Skeletal muscle cell (primary cell): ENCODE results near the gene AJAP1.

Experiments
- DNase-seq: peaks from one replicate; pipeline ENCODE4 v3.0.0-alpha.2; 2010; ENCODE audit warnings: low read depth
- H3K4me3 ChIP-seq: 2 replicates; pipeline ENCODE4 v1.5.1; 2011; ENCODE audit warnings: low read depth, mild to moderate bottlenecking, control low read depth, low read length, moderate library complexity

AJAP1 gene

GRCh38 chr1:4787551-4787950 is 133.1 kb downstream of the AJAP1 start:
- H3K4me3 ChIP-seq, result no peak overlapping the region
- no peak for DNase-seq

GRCh38 chr1:4792565-4792964 is 138.2 kb downstream of the AJAP1 start:
- no peak for DNase-seq
- no peak overlapping the region for H3K4me3 ChIP-seq

GRCh38 chr1:4794020-4794780 is 139.8 kb downstream of the AJAP1 start:
- H3K4me3 ChIP-seq, result no peak overlapping the region
- no peak for DNase-seq

- H3K4me3 ChIP-seq, result no peak overlapping the region
These were observed 142.0 kb downstream of the AJAP1 start for GRCh38 chr1:4796161-4797015.

GRCh38 chr1:4797016-4797410 is 142.6 kb downstream of the AJAP1 start:
- DNase-seq, result no peak
- H3K4me3 ChIP-seq, result no peak overlapping the region

More at GRCh38 chr1:4796161-4797015, 142.0 kb downstream of the AJAP1 start:
- DNase-seq, result no peak

GRCh38 chr1:4797429-4797828 is 143.0 kb downstream of the AJAP1 start:
- H3K4me3 ChIP-seq, result no peak overlapping the region
- DNase-seq, result no peak

- H3K4me3 ChIP-seq, result no peak overlapping the region
- DNase-seq, result no peak
These were observed 146.9 kb downstream of the AJAP1 start for GRCh38 chr1:4801192-4801924.

- DNase-seq, result no peak
- no peak overlapping the region for H3K4me3 ChIP-seq
These were observed 147.6 kb downstream of the AJAP1 start for GRCh38 chr1:4802024-4802423.

- no peak overlapping the region for H3K4me3 ChIP-seq
- DNase-seq, result no peak
These were observed 148.9 kb downstream of the AJAP1 start for GRCh38 chr1:4803335-4803734.

GRCh38 chr1:4805987-4806386 is 151.6 kb downstream of the AJAP1 start:
- no peak overlapping the region for H3K4me3 ChIP-seq
- no peak for DNase-seq

GRCh38 chr1:4820543-4820942 is 166.1 kb downstream of the AJAP1 start:
- H3K4me3 ChIP-seq, result no peak overlapping the region
- DNase-seq, result no peak

- no peak overlapping the region for H3K4me3 ChIP-seq
- DNase-seq, result no peak
These were observed 171.5 kb downstream of the AJAP1 start for GRCh38 chr1:4825800-4826450.

GRCh38 chr1:4830707-4831106 is 176.3 kb downstream of the AJAP1 start:
- no peak overlapping the region for H3K4me3 ChIP-seq
- no peak for DNase-seq

GRCh38 chr1:4836574-4836973 is 182.2 kb downstream of the AJAP1 start:
- no peak overlapping the region for H3K4me3 ChIP-seq
- DNase-seq, result no peak

GRCh38 chr1:4837031-4837600 is 182.7 kb downstream of the AJAP1 start:
- no peak for DNase-seq
- no peak overlapping the region for H3K4me3 ChIP-seq

- DNase-seq, result no peak
- H3K4me3 ChIP-seq, result no peak overlapping the region
These were observed 183.3 kb downstream of the AJAP1 start for GRCh38 chr1:4837752-4838151.

GRCh38 chr1:4838231-4838630 is 183.8 kb downstream of the AJAP1 start:
- H3K4me3 ChIP-seq, result no peak overlapping the region
- DNase-seq, result no peak
